HG02884 (cell line): Measurements from ENCODE around the gene ZNF235.
"Not testable (repeated sequence)": the region's sequence is repeated elsewhere in the genome, so short reads cannot be mapped to it uniquely, and the experiment has no call there.

Source experiments
- ATAC-seq: cut with Tn5 transposase; IDR thresholded peaks from one replicate; pipeline ENCODE4 v1.9.1; 2021; ENCODE audit warnings: mild to moderate bottlenecking, moderate library complexity; ENCODE audit not compliant: unreplicated experiment

The ZNF235 gene

GRCh38 chr19:44258136-44258535 lies 46.7 kb downstream of the ZNF235 start:
- no peak for ATAC-seq

DNA sequence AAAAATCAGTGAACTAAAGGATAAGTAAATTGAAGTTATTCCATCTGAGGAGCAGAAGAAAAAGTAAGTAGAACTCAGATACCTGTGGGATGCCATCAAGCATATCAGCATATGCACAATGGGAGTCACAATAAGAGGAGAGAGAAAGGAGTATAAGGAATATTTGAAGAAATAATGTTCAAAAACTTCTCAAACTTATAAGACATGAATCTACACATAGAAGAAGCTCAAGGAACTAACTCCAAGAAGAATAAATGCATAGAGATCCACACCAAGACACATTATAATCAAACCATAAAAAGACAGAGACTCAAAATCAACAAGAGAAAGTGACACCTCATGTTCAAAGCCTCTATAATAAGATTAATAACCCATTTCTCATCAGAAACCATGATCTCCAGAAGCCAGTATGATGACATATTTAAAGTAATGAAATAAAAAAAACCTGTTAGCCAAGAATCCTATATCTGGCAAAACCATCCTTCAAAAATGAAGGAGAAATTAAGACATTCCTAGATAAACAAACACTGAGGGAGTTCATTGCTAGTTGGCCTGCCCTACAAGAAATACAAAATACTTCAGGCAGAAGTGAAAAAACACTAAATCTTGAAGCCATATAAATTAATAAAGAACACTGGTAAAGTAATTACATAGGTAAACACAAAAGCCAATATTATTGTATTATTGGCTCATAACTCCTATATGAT lies 49.0 kb downstream of the ZNF235 start:
- ATAC-seq: no peak

DNA sequence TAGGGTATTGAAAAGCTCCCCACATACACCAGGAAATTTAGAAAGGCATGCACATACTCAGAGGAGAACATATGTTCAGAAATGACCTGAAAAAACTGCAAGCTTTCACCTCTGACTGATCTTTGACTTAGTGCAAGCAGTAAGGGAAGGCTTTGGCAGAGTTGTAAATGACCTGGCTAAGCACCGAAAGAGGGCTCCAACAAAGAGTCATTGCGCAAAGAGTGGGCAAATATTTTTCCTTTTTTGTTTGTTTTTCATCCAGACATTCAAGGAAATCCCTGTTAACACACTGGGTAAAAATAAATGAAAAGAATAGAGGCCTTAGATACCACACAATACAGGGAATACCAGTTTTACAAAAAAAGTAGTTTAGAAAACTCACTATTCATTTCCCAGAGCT lies 50.3 kb downstream of the ZNF235 start:
- ATAC-seq: no peak

- ATAC-seq: not testable (repeated sequence)
These were observed 51.4 kb downstream of the ZNF235 start for GRCh38 chr19:44253392-44253791.

GRCh38 chr19:44252332-44252731 lies 52.5 kb downstream of the ZNF235 start:
- ATAC-seq: not testable (repeated sequence)

DNA sequence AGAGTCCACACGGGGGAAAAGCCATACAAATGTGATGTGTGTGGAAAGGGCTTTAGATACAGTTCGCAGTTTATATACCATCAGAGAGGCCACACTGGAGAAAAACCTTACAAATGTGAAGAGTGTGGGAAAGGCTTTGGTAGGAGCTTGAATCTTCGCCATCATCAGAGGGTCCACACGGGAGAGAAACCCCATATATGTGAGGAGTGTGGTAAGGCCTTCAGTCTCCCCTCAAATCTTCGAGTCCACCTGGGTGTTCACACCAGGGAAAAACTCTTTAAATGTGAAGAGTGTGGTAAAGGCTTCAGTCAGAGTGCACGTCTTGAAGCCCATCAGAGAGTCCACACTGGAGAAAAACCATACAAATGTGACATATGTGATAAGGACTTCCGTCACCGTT lies 68.4 kb downstream of the ZNF235 start:
- no peak for ATAC-seq
